Stimulated activated naive CD4-positive, alpha-beta T cell (primary cell): Measurements from ENCODE around the gene WDR1.

ENCODE experiments used
- DNase-seq, 6 experiments: peaks; one replicate each; lab custom pipeline; 2025; lab: John Stamatoyannopoulos, UW

The WDR1 gene

DNA sequence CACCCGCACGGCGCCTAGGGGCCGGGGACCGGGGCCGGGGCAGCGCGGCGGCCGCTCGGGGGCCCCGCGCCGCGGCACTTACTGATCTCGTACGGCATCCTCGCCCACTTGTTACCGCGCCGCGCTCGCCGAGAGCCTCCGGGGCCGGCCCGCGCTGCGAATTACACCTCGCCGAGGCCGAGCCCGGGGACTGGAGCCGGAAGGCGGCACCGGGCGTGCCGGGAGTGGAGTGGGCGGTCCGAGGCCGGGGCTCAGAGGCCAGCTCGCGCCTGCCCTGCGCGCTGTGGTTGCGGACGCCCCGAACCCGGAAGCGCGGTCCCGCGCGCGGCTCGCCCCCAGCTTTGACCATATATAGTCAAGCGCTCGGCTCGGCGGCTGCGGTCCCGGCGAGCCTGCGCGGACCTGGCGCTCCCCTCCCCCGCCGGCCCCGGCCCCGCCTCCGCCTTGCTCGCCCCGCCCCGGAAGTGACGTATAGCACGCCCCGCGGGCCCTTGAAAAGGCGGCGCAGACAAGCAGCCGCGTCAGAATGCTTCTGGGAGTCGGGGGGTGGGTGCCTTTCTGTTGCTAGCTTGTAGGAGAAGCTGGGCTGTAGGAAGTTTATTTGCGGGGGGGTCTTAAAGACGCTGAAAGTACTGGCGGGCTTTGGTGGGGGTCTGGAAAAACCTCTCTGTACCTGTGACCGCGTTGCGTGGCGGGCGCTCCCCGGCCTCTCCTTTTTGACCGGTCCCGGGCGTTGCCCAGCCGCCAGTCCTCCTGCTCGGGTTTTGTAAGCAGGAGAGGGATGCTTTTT, at the start of gene WDR1:
Gene WDR1, minus strand, starts transcription at position 231 of the 790 bp plus-strand sequence. Its CDS starts 133 bp downstream, at position 98.
- peak; percentile 85 to 98 (median 90) for DNase-seq

DNA sequence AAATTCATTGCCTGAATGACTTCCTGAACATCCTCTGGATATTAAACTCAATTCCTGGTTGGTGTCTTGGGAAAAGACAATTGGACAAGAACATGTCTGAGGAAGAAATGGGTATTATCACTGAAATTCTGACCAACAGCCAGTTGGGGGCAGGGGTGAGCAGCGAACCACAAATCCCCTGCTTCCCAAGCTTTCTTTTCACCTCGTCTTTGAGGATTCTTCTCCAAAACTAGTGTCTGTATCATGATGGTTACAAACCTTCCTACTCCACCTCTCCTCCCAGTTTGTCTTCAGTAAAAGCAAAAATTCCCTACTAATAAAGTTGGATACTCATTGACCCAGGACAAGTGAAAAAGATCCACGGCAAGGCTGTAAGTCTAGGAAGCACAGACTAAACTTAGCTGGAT, 48.3 kb upstream of the WDR1 start:
- no peak for DNase-seq

- DNase-seq, result no peak
These were observed 46.7 kb upstream of the WDR1 start for GRCh38 chr4:10163296-10163695.

- peak in 1 of 6 experiments; percentile 27 for DNase-seq
These were observed 45.9 kb upstream of the WDR1 start for GRCh38 chr4:10162341-10163000.

- peak in 4 of 6 experiments; percentile 15 to 57 (median 50) for DNase-seq
These were observed 45.2 kb upstream of the WDR1 start for GRCh38 chr4:10161840-10162239.

- DNase-seq, result no peak
These were observed 44.5 kb upstream of the WDR1 start for GRCh38 chr4:10161146-10161545.

- peak in 2 of 6 experiments; percentile 17 to 18 for DNase-seq
These were observed 43.8 kb upstream of the WDR1 start for GRCh38 chr4:10160281-10160856.

- no peak for DNase-seq
These were observed 43.1 kb upstream of the WDR1 start for GRCh38 chr4:10159671-10160070.

GRCh38 chr4:10158333-10158942, 41.8 kb upstream of the WDR1 start:
- DNase-seq, result peak in 3 of 6 experiments; percentile 14 to 29 (median 16)

DNA sequence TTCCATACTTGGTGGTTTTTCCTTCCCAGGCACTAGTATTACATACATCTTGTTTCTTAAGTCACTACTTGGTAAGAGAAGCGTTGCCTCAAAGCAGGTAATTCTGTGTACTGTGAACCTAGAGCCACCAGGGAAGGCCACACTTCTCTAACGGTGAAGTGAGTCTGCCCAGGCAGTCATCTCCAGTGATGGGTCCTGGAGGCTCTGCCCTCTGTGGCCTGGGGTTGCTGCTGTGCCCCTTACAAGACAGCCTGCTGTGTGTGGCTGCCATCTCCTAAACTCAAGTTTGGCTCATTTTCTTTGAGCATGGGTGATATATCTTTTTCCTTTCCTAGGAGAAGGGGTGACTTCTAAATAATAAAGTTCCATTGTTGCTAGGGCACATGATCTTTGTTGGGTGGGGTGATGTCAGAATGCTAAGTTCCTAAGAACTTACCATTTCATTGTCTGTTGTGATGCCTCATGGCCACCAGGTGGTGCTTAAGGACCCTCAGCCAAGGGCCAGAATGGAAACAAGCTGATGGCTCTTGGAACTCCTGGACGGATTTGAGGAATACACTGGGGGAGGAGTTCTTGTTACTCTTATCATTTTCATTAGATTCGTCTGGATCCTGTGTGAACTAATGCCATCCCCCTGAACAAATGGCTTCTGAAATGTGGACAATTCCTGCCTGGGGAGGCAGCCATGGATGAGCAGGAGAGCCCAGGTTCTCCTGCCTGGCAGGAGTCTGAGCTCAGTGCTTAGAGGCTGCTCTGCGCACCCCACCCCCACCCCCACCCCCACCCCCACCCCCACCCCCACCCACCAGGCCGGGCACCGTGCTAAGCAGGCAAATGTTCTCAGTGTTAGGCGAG, 41.1 kb upstream of the WDR1 start:
- peak in 2 of 6 experiments; percentile 18 to 27 for DNase-seq

DNA sequence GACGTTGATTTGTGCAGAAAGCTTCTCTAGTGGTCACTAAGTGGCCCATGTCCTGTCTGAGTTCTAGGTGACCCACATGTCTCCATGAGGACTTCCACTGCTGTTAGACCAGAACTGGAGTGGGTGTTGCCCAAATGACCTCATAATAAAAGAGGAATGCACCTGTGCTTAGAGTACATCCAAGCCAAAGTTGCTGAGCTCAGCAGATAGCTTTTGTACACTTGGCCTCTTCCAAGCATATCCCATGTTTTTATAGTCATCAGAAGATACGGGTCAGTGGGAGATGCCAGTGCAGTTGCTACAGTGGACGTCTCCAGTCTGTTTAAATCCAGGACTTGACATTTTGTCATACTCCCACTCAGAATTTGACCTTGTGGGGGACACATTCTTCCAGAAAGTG, 37.6 kb upstream of the WDR1 start:
- no peak for DNase-seq

DNA sequence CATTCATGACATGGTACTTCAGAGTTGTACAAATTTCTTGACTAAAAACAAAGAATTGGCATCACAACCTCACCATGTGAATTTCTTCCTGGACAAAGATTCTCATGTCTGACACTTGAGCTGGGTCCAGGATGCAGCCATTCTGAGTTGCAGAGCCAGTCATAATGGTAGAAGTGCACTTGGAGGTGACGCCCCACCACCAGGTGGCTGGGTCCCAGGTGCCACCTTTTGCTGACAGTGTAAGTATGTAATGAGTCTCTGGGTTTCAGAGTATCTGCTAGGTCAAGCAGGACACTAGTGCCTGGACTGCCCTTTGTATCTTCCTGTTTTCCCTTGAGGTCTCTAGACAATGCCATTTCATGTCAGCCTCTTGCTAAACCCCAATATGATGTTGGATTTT, 36.6 kb upstream of the WDR1 start:
- DNase-seq, result no peak

GRCh38 chr4:10151182-10151581, 34.6 kb upstream of the WDR1 start:
- DNase-seq, result no peak

- no peak for DNase-seq
These were observed 28.4 kb upstream of the WDR1 start for GRCh38 chr4:10144966-10145365.

DNA sequence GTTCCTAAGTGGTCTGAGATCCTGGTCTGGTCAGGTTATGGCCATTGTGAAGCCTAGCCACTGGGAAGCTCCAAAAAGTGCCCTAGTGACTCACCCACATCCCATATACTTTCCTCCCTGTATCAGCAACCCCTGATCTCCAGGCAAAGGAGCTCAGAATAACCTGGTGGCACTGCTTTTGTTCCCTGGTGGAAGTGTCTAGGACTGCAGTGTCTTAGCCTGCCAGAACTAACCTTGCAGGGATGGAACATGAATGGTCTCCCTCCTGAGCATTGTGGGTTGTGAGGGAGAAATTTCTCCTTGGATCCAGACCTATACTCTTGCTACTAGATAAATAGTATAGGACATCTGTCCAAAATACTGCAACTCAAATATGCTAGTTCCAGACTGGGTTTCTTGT, 27.9 kb upstream of the WDR1 start:
- no peak for DNase-seq

DNA sequence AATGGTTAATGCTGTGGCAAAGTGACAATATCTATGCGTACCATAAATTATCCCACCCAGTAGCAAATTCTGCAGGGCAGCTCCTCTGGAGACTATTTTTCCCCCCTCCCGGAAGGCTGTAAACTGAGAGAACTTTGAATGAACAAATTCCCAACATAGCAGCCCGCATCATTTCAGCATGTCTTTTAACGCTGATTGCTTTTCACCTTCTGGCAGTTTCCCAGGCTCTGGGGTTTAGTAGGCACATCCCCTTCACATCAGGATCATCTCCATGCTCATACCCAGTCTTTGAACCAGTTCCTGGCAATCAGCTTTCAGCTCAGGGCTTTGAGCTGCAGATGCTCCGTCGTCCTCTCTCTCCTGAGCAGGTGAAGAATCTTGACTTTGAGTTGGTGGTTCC, 26.6 kb upstream of the WDR1 start:
- DNase-seq, result no peak

DNA sequence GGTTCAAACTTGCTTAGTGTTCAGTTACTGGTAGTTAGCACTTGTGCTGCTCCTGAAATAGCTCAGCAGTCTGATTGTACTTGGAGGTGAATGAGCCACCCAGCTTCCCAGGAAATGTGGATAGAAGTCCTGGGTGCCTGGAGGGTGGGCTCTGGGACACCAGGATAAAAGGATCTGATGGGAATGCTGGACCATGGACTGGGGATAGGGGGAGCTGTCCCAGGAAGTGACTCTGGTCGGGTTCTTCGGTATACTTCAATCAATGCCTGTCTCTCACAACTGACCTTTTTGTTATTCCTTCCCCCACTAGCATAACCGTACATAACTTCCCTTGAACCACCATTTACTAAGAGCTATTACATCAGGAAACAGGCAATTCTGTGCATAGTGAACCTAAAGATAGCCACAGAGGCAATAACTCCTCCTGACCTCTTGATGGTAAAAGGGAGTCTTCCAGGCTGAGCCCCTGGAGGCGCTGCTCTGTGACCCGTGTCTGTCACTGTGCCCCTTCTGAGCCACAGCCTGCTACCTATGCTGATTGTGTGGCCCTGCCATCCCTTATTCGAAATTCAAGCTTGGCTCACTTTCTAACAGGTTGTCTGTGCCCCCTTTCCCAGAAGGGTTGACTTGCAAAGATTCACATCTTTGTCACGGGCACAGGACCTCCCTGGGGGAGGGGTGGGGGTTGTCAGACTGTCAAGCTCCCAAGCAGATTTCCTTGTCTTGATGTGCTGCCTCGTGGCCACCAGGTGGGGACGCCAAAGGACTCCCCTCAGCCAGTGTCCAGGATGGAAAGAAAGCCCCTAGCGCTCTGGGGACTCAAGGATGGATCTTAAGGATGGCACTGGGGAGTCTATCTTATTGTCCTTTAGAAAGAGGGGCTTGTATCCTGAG, 24.5 kb upstream of the WDR1 start:
- DNase-seq, result no peak

DNA sequence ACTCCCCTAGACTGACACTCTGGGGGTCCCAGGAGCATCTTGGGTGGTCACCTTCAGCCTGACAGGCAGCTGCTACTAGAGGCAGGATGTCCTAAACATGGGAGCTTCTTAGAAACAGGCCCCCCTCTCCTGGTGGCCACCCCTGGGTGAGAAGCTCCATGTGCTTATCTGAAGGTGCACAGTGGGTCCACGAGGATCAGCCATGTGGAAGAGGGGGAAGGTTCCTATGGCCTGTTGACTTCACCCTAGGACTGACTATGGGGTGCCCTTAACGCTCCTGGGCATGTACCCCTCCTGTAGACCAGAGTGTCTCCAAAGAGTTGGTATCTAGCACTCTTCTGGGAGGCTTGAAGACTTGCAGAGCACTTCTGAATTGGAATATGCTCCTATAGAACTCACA, 22.9 kb upstream of the WDR1 start:
- DNase-seq, result no peak

DNA sequence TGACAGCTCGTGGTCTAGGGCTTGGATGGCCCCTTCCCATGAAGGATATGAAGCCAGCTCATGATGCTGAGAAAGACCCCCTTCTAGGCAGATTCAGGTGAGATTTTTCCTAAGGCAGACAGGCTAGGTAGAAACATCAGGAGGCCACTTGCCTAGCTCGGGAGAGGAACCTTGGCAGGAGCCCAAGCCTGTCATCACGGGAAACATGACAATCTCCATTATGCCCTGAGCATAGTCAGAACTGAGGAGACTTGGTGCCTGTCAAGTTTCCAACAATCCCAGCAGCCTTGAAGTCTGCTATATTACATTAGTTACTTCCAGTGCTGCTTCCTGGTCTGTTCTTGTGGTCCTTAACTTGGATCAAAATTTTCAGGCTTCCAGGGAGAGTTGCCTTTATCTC, 18.7 kb upstream of the WDR1 start:
- no peak for DNase-seq

DNA sequence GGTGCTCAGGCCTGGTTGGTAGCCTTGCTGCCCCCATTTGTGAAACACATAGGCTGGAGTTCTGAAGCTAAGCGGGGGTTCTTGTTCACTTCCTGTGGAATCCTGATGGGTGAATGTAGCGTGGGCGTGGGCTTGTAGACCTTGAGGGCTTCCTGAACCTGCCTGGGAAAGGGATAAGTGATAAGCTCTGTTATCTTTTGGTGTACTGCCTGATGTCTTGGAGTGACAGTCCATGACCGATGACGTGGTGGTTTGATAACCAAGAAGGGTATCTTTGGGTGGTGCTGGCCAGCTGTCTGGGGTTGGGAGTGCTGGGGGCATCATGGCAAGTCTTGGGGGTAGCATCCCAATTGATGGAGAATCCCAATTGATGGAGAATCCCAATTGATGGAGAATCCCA, 17.5 kb upstream of the WDR1 start:
- DNase-seq, result no peak

- DNase-seq, result no peak
These were observed 14.6 kb upstream of the WDR1 start for GRCh38 chr4:10131202-10131601.
